WTC11 (cell line): Measurements from ENCODE around the gene RESP18. TPM values are rescaled to one million over a fixed set of nuclear protein-coding genes. Genes with fewer than 3 reads are reported as not detected.

ENCODE experiments used
- ATAC-seq: fragments of 200-7000 bp; cut with Tn5 transposase; 2 replicates; pipeline ENCODE4 v1.10.0; 2021; ENCODE audit warnings: mild to moderate bottlenecking, moderate library complexity
- CTCF ChIA-PET: fragments of 300-600 bp; sonication (Branson Sonifier 250); formaldehyde crosslinking; loops from one replicate; lab custom pipeline; 2021; ENCODE audit warnings: antibody characterized with exemption; lab: Charles Lee
- POLR2A ChIA-PET: fragments of 350-600 bp; sonication (Branson Sonifier 250); formaldehyde crosslinking; loops from one replicate; lab custom pipeline; 2021; ENCODE audit warnings: antibody characterized with exemption; lab: Charles Lee
- DNase-seq: peaks from one replicate; pipeline ENCODE4 v3.0.0; 2021; ENCODE audit warnings: low spot score
- H3K27ac Mint-ChIP-seq: 2 replicates; pipeline ENCODE4 v1.8.0; 2021; ENCODE audit warnings: mixed read lengths
- H3K27me3 Mint-ChIP-seq: 2 replicates; pipeline ENCODE4 v1.8.0; 2021; ENCODE audit warnings: low read depth, mild to moderate bottlenecking, moderate library complexity, mixed read lengths
- H3K36me3 Mint-ChIP-seq: 2 replicates; pipeline ENCODE4 v1.8.0; 2021; ENCODE audit warnings: mixed read lengths
- H3K4me1 Mint-ChIP-seq: 2 replicates; pipeline ENCODE4 v1.8.0; 2022; ENCODE audit warnings: mixed read lengths
- H3K4me3 Mint-ChIP-seq: 2 replicates; pipeline ENCODE4 v1.8.0; 2021; ENCODE audit warnings: mild to moderate bottlenecking, moderate library complexity, mixed read lengths
- H3K9me3 Mint-ChIP-seq: 2 replicates; pipeline ENCODE4 v1.8.0; 2021; ENCODE audit warnings: mixed read lengths
- AR ChIP-seq: fragments of 250-450 bp; sonication (Bioruptor Pico); IDR thresholded peaks from 2 replicates; pipeline ENCODE4 v1.9.0; 2021; ENCODE audit warnings: mild to moderate bottlenecking
- ARID4B ChIP-seq: sonication (generic); formaldehyde crosslinking; IDR thresholded peaks from 2 replicates; pipeline ENCODE4 v1.8.0; 2023; ENCODE audit warnings: missing genetic modification reagents, mild to moderate bottlenecking, borderline replicate concordance
- CREB1 ChIP-seq: sonication (generic); formaldehyde crosslinking; IDR thresholded peaks from 2 replicates; pipeline ENCODE4 v1.8.0; 2023; ENCODE audit warnings: mild to moderate bottlenecking, missing genetic modification reagents
- E2F1 ChIP-seq: sonication (generic); formaldehyde crosslinking; IDR thresholded peaks from 2 replicates; pipeline ENCODE4 v1.8.0; 2022; ENCODE audit warnings: mild to moderate bottlenecking, missing genetic modification reagents
- E2F5 ChIP-seq: sonication (generic); formaldehyde crosslinking; IDR thresholded peaks from 2 replicates; pipeline ENCODE4 v1.8.1; 2022; ENCODE audit warnings: mild to moderate bottlenecking, moderate library complexity, missing genetic modification reagents
- ETV6 ChIP-seq: sonication (generic); formaldehyde crosslinking; IDR thresholded peaks from 2 replicates; pipeline ENCODE4 v1.8.1; 2022; ENCODE audit warnings: mild to moderate bottlenecking, missing genetic modification reagents
- MAX ChIP-seq: sonication (generic); formaldehyde crosslinking; IDR thresholded peaks from 2 replicates; pipeline ENCODE4 v1.8.0; 2022; ENCODE audit warnings: mild to moderate bottlenecking, missing genetic modification reagents
- NFE2L1 ChIP-seq: sonication (generic); formaldehyde crosslinking; IDR thresholded peaks from 2 replicates; pipeline ENCODE4 v1.8.1; 2023; ENCODE audit warnings: missing genetic modification reagents
- NR3C1 ChIP-seq: sonication (generic); formaldehyde crosslinking; conservative IDR thresholded peaks from 2 replicates; pipeline ENCODE4 v1.8.1; 2023; ENCODE audit warnings: low read depth, mild to moderate bottlenecking, missing genetic modification reagents
- RORB ChIP-seq: fragments of 250-450 bp; sonication (Bioruptor Pico); IDR thresholded peaks from 2 replicates; pipeline ENCODE4 v1.9.0; 2021; ENCODE audit warnings: mild to moderate bottlenecking
- ZNF121 ChIP-seq: sonication (generic); formaldehyde crosslinking; IDR thresholded peaks from 2 replicates; pipeline ENCODE4 v1.8.0; 2023; ENCODE audit warnings: missing genetic modification reagents
- ZNF232 ChIP-seq: sonication (generic); formaldehyde crosslinking; IDR thresholded peaks from 2 replicates; pipeline ENCODE4 v1.8.0; 2022; ENCODE audit warnings: mild to moderate bottlenecking, missing genetic modification reagents
- ZNF423 ChIP-seq: fragments of 250-450 bp; sonication (Bioruptor Pico); IDR thresholded peaks from 2 replicates; pipeline ENCODE4 v2.1.2; 2022; ENCODE audit warnings: mild to moderate bottlenecking, moderate library complexity
- total RNA-seq: library from RNA; stranded (reverse); gene quantifications from 3 replicates; pipeline ENCODE4 v1.2.3, GENCODE V29; 2021

The RESP18 gene
- total RNA-seq, 1 experiment from 2014 or later, result not detected

- TF ChIP-seq AR (CRISPR knock-in tag), result no peak
- TF ChIP-seq ARID4B, result no peak
- TF ChIP-seq E2F1 (CRISPR knock-in tag), result no peak
- no peak for TF ChIP-seq MAX (CRISPR knock-in tag)
- TF ChIP-seq ETV6 (CRISPR knock-in tag), result no peak
- no peak for TF ChIP-seq NR3C1 (CRISPR knock-in tag)
Measured at GRCh38 chr2:219290381-219291171, 42.0 kb downstream of the RESP18 start (continued).

- TF ChIP-seq ZNF121 (CRISPR knock-in tag), result no peak
- TF ChIP-seq ARID4B, result no peak
- no peak for TF ChIP-seq ZNF232
- no peak for TF ChIP-seq NFE2L1 (CRISPR knock-in tag)
- TF ChIP-seq CREB1, result no peak
- TF ChIP-seq ZNF423 (CRISPR knock-in tag), result no peak
- TF ChIP-seq RORB (CRISPR knock-in tag), result no peak
- no peak for TF ChIP-seq AR (CRISPR knock-in tag)
- TF ChIP-seq E2F5 (CRISPR knock-in tag), result no peak
- TF ChIP-seq, all 79 proteins: peak for 0
- H3K4me1 Mint-ChIP-seq, result peaks cover 20% of the 10 kb centered on the region
- ChIA-PET POLR2A (interaction anchor here (0.7 kb wide), 1 partner anchor 42 kb away, joined by 6 read pairs; no protein-coding TSS in a partner anchor), CTCF (no interaction called here)
- DNase-seq (no peak), ATAC-seq (no peak)
- H3K9me3 Mint-ChIP-seq, result no peaks in the 10 kb centered on the region
- no peak overlapping the region for H3K27ac Mint-ChIP-seq
- H3K36me3 Mint-ChIP-seq, result peaks cover 2% of the 10 kb centered on the region; the same call in 1 of the 2 replicates
- H3K27me3 Mint-ChIP-seq, result peaks cover 22% of the 10 kb centered on the region
- H3K4me3 Mint-ChIP-seq, result no peak overlapping the region
Measured at GRCh38 chr2:219289537-219290361, 42.8 kb downstream of the RESP18 start.
